Neuronal stem cell (in vitro differentiated cells): ENCODE data around the gene UGT1A3.
"Not testable (repeated sequence)": the region's sequence is repeated elsewhere in the genome, so short reads cannot be mapped to it uniquely, and the experiment has no call there.

Experiments
- DNase-seq: peaks from one replicate; pipeline ENCODE4 v3.0.0-alpha.2; 2013; ENCODE audit warnings: low spot score
- H2AFZ ChIP-seq: one replicate; pipeline ENCODE4 v1.6.1; 2013; ENCODE audit warnings: mild to moderate bottlenecking, low read length, inconsistent platforms
- H2AK5ac ChIP-seq: 2 replicates; pipeline ENCODE4 v1.6.1; 2013; ENCODE audit warnings: low read depth, mild to moderate bottlenecking, inconsistent platforms, low read length, moderate library complexity, mixed read lengths
- H2BK120ac ChIP-seq: 2 replicates; pipeline ENCODE4 v1.6.1; 2013; ENCODE audit warnings: low read depth, mild to moderate bottlenecking, inconsistent platforms, low read length, moderate library complexity, mixed read lengths
- H2BK12ac ChIP-seq: one replicate; pipeline ENCODE4 v1.6.1; 2013; ENCODE audit warnings: low read length, inconsistent platforms
- H2BK15ac ChIP-seq: 2 replicates; pipeline ENCODE4 v1.6.1; 2013; ENCODE audit warnings: mild to moderate bottlenecking, low read length, inconsistent platforms, mixed read lengths
- H2BK5ac ChIP-seq: one replicate; pipeline ENCODE4 v1.6.1; 2013; ENCODE audit warnings: inconsistent platforms, mild to moderate bottlenecking, low read length, moderate library complexity
- H3K14ac ChIP-seq: one replicate; pipeline ENCODE4 v1.6.1; 2013; ENCODE audit warnings: low read length, inconsistent platforms
- H3K18ac ChIP-seq: 2 replicates; pipeline ENCODE4 v1.6.1; 2013; ENCODE audit warnings: low read length, inconsistent platforms
- H3K23ac ChIP-seq: 2 replicates; pipeline ENCODE4 v1.6.1; 2013; ENCODE audit warnings: low read depth, mild to moderate bottlenecking, mixed read lengths, low read length, inconsistent platforms; ENCODE audit not compliant: poor library complexity
- H3K27ac ChIP-seq: replicated peaks from 3 replicates; pipeline ENCODE4 v1.5.1; 2013; ENCODE audit warnings: low read length, inconsistent platforms
- H3K27me3 ChIP-seq, 3 experiments: 2 replicates each; pipeline ENCODE4 v1.6.1; 2013; ENCODE audit warnings: low read length in 3 of 3, mild to moderate bottlenecking in 2 of 3, inconsistent platforms in 1 of 3, low read depth in 1 of 3, mixed read lengths in 1 of 3, moderate library complexity in 1 of 3; ENCODE audit not compliant: control insufficient read depth in 3 of 3, insufficient read depth in 3 of 3
- H3K36me3 ChIP-seq, 2 donors: replicated peaks in 1 of 2; 2 replicates each; pipeline ENCODE4 v1.6.1; 2013; ENCODE audit warnings: low read length in 2 of 2; ENCODE audit not compliant: control insufficient read depth in 2 of 2, insufficient read depth in 2 of 2
- H3K4ac ChIP-seq: 2 replicates; pipeline ENCODE4 v1.6.1; 2013; ENCODE audit warnings: inconsistent platforms, mild to moderate bottlenecking, low read length, moderate library complexity
- H3K4me1 ChIP-seq, 2 donors: 1 replicate in 1 of 2; 2 replicates in 1 of 2; pipeline ENCODE4 v1.6.1; 2013; ENCODE audit warnings: low read length in 2 of 2, low read depth in 1 of 2; ENCODE audit not compliant: control insufficient read depth in 2 of 2, insufficient read depth in 1 of 2
- H3K4me2 ChIP-seq: one replicate; pipeline ENCODE4 v1.6.1; 2013; ENCODE audit warnings: mild to moderate bottlenecking, low read length, inconsistent platforms; ENCODE audit not compliant: insufficient read depth, poor library complexity, severe bottlenecking
- H3K4me3 ChIP-seq, 2 donors: 2 replicates each; pipeline ENCODE4 v1.5.1; 2013; ENCODE audit warnings: low read length in 2 of 2, mild to moderate bottlenecking in 2 of 2, inconsistent platforms in 1 of 2, moderate library complexity in 1 of 2
- H3K79me1 ChIP-seq: one replicate; pipeline ENCODE4 v1.6.1; 2013; ENCODE audit warnings: low read depth, mild to moderate bottlenecking, inconsistent platforms, low read length, moderate library complexity
- H3K9ac ChIP-seq: one replicate; pipeline ENCODE4 v1.6.1; 2013; ENCODE audit warnings: mild to moderate bottlenecking, low read depth, low read length, inconsistent platforms; ENCODE audit not compliant: poor library complexity
- H3K9me3 ChIP-seq, 2 donors: replicated peaks in 1 of 2; 2 replicates each; pipeline versions ENCODE3 to v1.6.1; 2013; ENCODE audit warnings: low read length in 2 of 2, mild to moderate bottlenecking in 2 of 2, inconsistent platforms in 1 of 2, low read depth in 1 of 2, mixed read lengths in 1 of 2, moderate library complexity in 1 of 2; ENCODE audit not compliant: control insufficient read depth in 2 of 2, insufficient read depth in 1 of 2
- H4K8ac ChIP-seq: one replicate; pipeline ENCODE4 v1.6.1; 2013; ENCODE audit warnings: low read depth, mild to moderate bottlenecking, inconsistent platforms, low read length, moderate library complexity
- H4K91ac ChIP-seq: one replicate; pipeline ENCODE4 v1.6.1; 2013; ENCODE audit warnings: low read length, low read depth, mild to moderate bottlenecking, inconsistent platforms; ENCODE audit not compliant: poor library complexity
- WGBS, 2 donors: extraction: QIAGEN DNeasy Blood & Tissue Kit; methylation state at CpG; one replicate each; pipeline ENCODE4 v1.1.7; 2013; ENCODE audit warnings: missing lambda C conversion rate in 2 of 2, mixed read lengths in 1 of 2; ENCODE audit not compliant: insufficient read length in 2 of 2, insufficient replicate concordance in 1 of 2; ENCODE audit errors: extremely low coverage in 2 of 2; 5-methylcytosine and 5-hydroxymethylcytosine counted together

UGT1A3 gene

DNA sequence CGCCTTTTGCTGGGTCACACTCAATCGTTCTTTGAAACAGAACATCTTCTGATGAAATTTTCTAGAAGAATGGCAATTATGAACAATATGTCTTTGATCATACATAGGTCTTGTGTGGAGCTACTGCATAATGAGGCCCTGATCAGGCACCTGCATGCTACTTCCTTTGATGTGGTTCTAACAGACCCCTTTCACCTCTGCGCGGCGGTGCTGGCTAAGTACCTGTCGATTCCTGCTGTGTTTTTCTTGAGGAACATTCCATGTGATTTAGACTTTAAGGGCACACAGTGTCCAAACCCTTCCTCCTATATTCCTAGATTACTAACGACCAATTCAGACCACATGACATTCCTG lies 15.6 kb upstream of the UGT1A3 start:
- H2BK15ac ChIP-seq = no peak overlapping the region
- no peak overlapping the region for H4K8ac ChIP-seq
- no peak overlapping the region for H2AFZ ChIP-seq
- H3K4ac ChIP-seq = no peak overlapping the region
- no peak overlapping the region for H3K4me3 ChIP-seq
- no peak overlapping the region for H2AK5ac ChIP-seq
- H3K9ac ChIP-seq = no peak overlapping the region
- H2BK5ac ChIP-seq = no peak overlapping the region
- no peak overlapping the region for H4K91ac ChIP-seq
- no peak overlapping the region for H3K27ac ChIP-seq
- no peak overlapping the region for H3K14ac ChIP-seq
- no CpG with 5 or more reads among the region's 7 CpGs for WGBS, 2 donors
- no peaks in the 10 kb centered on the region for H3K9me3 ChIP-seq
- no peak overlapping the region for H2BK120ac ChIP-seq
- no peak overlapping the region for H2BK12ac ChIP-seq
- peaks cover 0 to 7% of the 10 kb centered on the region in 2 donors for H3K4me1 ChIP-seq
- no peak overlapping the region for H3K23ac ChIP-seq
- no peaks in the 10 kb centered on the region for H3K27me3 ChIP-seq
- no peak overlapping the region for H3K4me2 ChIP-seq
- H3K18ac ChIP-seq = no peak overlapping the region
- H3K79me1 ChIP-seq = no peaks in the 10 kb centered on the region
- DNase-seq = no peak
- H3K36me3 ChIP-seq = no peaks in the 10 kb centered on the region

DNA sequence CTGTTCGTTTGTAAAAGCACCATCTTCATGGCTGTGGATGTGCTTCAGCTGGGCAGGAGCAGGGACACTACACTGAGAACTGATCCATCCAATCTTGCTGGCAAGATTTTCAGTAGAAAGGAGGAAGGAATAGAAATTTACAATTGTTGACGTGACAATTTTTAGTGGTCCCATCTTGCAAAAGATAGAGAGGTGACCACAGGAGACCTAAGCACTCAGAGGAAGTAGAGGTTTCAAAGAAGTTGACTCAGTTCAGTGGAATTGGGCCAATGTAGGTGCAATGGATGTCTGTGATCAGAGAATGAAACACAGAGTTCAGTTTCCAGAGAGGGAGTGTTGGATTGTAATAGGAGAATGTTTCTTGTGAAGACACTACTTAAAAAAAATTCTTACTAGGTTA lies 14.7 kb upstream of the UGT1A3 start:
- no peak overlapping the region for H3K4ac ChIP-seq
- H3K23ac ChIP-seq = no peak overlapping the region
- H4K8ac ChIP-seq = no peak overlapping the region
- H2BK5ac ChIP-seq = no peak overlapping the region
- peak overlapping the region; percentile 63 for H3K9ac ChIP-seq
- no peaks in the 10 kb centered on the region for H3K9me3 ChIP-seq
- no peak overlapping the region for H2AK5ac ChIP-seq
- no peak overlapping the region for H2BK12ac ChIP-seq
- no peak overlapping the region for H3K4me2 ChIP-seq
- H3K27ac ChIP-seq = no peak overlapping the region
- H4K91ac ChIP-seq = no peak overlapping the region
- H3K79me1 ChIP-seq = no peaks in the 10 kb centered on the region
- no peak overlapping the region for H2BK120ac ChIP-seq
- no peak for DNase-seq
- no CpG with 5 or more reads among the region's 2 CpGs for WGBS, 2 donors
- no peak overlapping the region for H2AFZ ChIP-seq
- H3K36me3 ChIP-seq = no peaks in the 10 kb centered on the region
- no peaks in the 10 kb centered on the region for H3K27me3 ChIP-seq
- no peak overlapping the region for H3K4me3 ChIP-seq
- no peak overlapping the region for H3K18ac ChIP-seq
- H3K4me1 ChIP-seq = peaks cover 0 to 7% of the 10 kb centered on the region in 2 donors
- no peak overlapping the region for H2BK15ac ChIP-seq
- H3K14ac ChIP-seq = no peak overlapping the region

DNA sequence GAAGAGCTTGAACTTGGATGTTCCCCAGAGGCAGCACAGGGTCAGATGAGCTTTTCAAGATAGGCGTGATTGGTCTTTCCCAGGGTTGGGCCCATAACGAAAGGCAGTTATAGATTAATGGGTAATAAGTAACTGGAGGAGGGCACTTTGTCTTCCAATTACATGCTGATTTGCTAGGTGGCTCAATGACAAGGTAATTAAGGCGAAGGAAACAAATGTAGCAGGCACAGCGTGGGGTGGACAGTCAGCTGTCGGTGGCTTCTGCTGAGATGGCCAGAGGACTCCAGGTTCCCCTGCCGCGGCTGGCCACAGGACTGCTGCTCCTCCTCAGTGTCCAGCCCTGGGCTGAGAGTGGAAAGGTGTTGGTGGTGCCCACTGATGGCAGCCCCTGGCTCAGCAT lies 10.3 kb upstream of the UGT1A3 start, which contains the start of gene UGT1A4:
Gene UGT1A4 (plus strand): TSS at position 185 of the 400 bp plus-strand sequence. CDS start 85 bp downstream, at position 270.
- no peak within 1 kb of the TSS for H2BK15ac ChIP-seq
- H3K23ac ChIP-seq = no peak within 1 kb of the TSS
- no peak within 1 kb of the TSS for H2BK5ac ChIP-seq
- no peak within 1 kb of the TSS for H3K4ac ChIP-seq
- H3K36me3 ChIP-seq = no peaks in the 10 kb centered on the region
- no peak within 1 kb of the TSS for H2AFZ ChIP-seq
- H3K4me3 ChIP-seq = no peak within 1 kb of the TSS
- no peak within 1 kb of the TSS for H3K4me2 ChIP-seq
- H4K91ac ChIP-seq = no peak within 1 kb of the TSS
- H2BK12ac ChIP-seq = no peak within 1 kb of the TSS
- no peak within 1 kb of the TSS for H2BK120ac ChIP-seq
- peaks cover 0 to 3% of the 10 kb centered on the region in 2 donors for H3K9me3 ChIP-seq
- H4K8ac ChIP-seq = no peak within 1 kb of the TSS
- H3K79me1 ChIP-seq = no peaks in the 10 kb centered on the region
- no peak within 1 kb of the TSS for H3K14ac ChIP-seq
- H3K27me3 ChIP-seq = peaks cover 0 to 3% (median 0%) of the 10 kb centered on the region in 3 experiments
- peaks cover 0 to 7% of the 10 kb centered on the region in 2 donors for H3K4me1 ChIP-seq
- H3K18ac ChIP-seq = peak within 1 kb of the TSS; percentile 22
- DNase-seq = no peak
- no peak within 1 kb of the TSS for H2AK5ac ChIP-seq
- no peak within 1 kb of the TSS for H3K9ac ChIP-seq
- H3K27ac ChIP-seq = no peak within 1 kb of the TSS
- WGBS, 2 donors = no CpG with 5 or more reads among the region's 7 CpGs

DNA sequence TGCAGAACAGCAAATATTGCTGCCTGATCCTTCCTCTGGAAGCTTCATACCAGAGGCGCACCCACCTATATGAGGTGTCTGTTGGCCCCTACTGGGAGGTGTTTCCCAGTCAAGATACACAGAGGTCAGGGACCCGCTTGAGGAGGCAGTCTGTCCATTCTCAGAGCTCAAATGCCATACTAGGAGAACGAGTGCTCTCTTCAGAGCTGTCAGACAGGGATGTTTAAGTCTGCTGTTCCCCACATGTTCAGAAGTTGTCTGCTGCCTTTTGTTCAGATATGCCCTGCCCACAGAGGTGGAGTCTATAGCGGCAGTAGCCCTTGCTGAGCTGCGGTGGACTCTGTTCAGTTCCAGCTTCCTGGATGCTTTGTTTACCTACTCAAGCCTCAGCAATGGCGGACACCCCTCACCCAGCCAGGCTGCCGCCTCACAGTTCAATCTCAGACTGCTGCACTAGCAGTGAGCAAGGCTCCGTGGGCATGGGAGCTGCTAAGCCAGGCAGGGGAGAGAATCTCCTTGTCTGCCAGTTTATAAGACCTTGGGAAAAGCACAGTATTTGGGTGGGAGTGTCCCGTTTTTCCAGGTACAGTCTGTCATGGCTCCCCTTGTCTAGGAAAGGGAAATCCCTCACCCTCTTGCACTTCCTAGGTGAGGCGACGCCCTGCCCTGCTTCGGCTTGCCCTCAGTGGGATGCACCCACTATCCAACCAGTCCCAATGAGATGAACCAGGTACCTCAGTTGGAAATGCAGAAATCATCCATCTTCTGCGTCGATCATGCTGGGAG lies 8.2 kb downstream of the UGT1A3 start:
- H3K4ac ChIP-seq = not testable (repeated sequence)

More for the DNA sequence above, 8.2 kb downstream of the UGT1A3 start:
- H3K79me1 ChIP-seq, H2BK5ac ChIP-seq, H3K14ac ChIP-seq, H3K4me1 ChIP-seq, H2BK15ac ChIP-seq, H3K27ac ChIP-seq, H3K4me2 ChIP-seq, H2BK12ac ChIP-seq, H2BK120ac ChIP-seq, H3K36me3 ChIP-seq, H2AK5ac ChIP-seq, H3K27me3 ChIP-seq, H3K9ac ChIP-seq, H3K18ac ChIP-seq, H4K8ac ChIP-seq, H3K9me3 ChIP-seq, H3K23ac ChIP-seq, H4K91ac ChIP-seq, H3K4me3 ChIP-seq, DNase-seq: not testable (repeated sequence)
- no CpG with 5 or more reads among the region's 14 CpGs for WGBS, 2 donors
- peak overlapping the region; percentile 77 for H2AFZ ChIP-seq
